ENCODE measurements around the gene CLDN17. TPM values are rescaled to one million over a fixed set of nuclear protein-coding genes. Genes with fewer than 3 reads are reported as not detected.

CLDN17 gene
- total RNA-seq, 1 experiment from 2014 or later: not detected

DNA sequence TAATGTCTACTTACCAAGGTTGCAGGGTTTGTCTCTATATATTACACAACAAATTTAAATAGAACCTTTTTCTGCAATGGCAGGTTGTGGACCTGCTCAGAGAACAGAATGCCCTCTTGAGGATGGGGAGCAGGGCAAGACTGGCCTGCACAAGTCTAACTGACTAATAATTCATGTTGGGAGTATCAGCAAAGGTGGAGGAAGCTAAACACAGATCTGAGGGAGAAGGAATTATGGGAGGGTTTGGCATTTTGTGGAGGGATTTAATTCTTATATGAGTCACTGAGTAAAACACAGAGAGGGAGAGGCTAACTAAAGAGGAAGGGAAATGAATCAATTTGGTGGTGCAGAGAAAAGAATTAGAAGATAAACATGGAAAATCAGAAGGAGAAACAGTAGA is 40.0 kb downstream of the CLDN17 start:
- intact Hi-C loops (cut with micrococcal nuclease; ENCODE audit: unreplicated experiment): no loop called here
- TF ChIP-seq CTCF (IDR thresholded peaks at IDR 0.05; ENCODE audit: insufficient read depth in 1 of 2, low read depth in 1 of 2, low read length in 1 of 2, severe bottlenecking in 1 of 2, unreplicated experiment in 1 of 2): no peak

DNA sequence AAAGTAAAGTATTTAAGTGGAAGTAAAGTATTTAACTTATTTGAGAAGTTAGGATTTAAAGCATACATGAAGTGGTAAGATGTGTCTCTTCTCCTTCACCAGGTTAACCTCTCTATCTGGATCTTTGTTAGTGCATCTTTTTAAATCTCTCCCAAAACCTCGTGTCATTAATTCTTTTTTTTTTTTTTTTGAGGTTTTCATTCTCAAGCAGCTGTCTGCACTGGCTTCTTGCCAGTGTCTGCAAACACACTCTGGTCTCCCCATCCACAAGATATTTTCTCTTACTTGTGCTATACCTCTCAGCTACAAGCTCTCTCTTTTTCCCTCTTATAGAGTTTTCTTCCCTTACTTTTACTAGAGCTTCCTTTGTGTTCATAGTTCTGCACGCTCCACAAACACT is 49.0 kb downstream of the CLDN17 start:
- H3K4me3 Mint-ChIP-seq (ENCODE audit: unreplicated experiment): no peak overlapping the region
- CTCF ChIA-PET: no interaction called here

More for the DNA sequence above, 40.0 kb downstream of the CLDN17 start:
- Histone ChIP-seq H3K9me3 (no peaks in the 10 kb centered on the region), H3K27me3 (replicated peaks; ENCODE audit: control insufficient read depth, insufficient read depth, low read length) (no peaks in the 10 kb centered on the region), H3K36me3 (ENCODE audit: control insufficient read depth, insufficient read depth, low read length) (no peaks in the 10 kb centered on the region), H3K4me1 (no peaks in the 10 kb centered on the region), H3K4me3 (ENCODE audit: low read depth, low read length) (no peak overlapping the region)
- Mint-ChIP-seq H3K27ac (ENCODE audit: unreplicated experiment) (no peak overlapping the region), H3K4me3 (ENCODE audit: unreplicated experiment) (no peak overlapping the region), H3K27me3 (ENCODE audit: insufficient read depth, unreplicated experiment) (peaks cover 4% of the 10 kb centered on the region), H3K36me3 (ENCODE audit: insufficient read depth, unreplicated experiment) (no peaks in the 10 kb centered on the region), H3K4me1 (ENCODE audit: low read depth, unreplicated experiment) (no peaks in the 10 kb centered on the region), H3K9me3 (ENCODE audit: unreplicated experiment) (no peaks in the 10 kb centered on the region)
- POLR2A ChIA-PET: no interaction called here
- no peak for DNase-seq
- BruUV-seq (replicated peaks): no TSS peak
- CTCF ChIA-PET: no interaction called here

GRCh38 chr21:30116479-30116878 is 50.1 kb downstream of the CLDN17 start:
- no TSS peak for BruUV-seq (replicated peaks)
- Histone ChIP-seq H3K36me3 (ENCODE audit: control insufficient read depth, insufficient read depth, low read length) (no peaks in the 10 kb centered on the region), H3K27me3 (replicated peaks; ENCODE audit: control insufficient read depth, insufficient read depth, low read length) (no peaks in the 10 kb centered on the region), H3K4me1 (no peaks in the 10 kb centered on the region), H3K9me3 (no peaks in the 10 kb centered on the region), H3K4me3 (ENCODE audit: low read depth, low read length) (no peak overlapping the region)
- DNase-seq: no peak
- Mint-ChIP-seq H3K9me3 (ENCODE audit: unreplicated experiment) (no peaks in the 10 kb centered on the region), H3K4me3 (ENCODE audit: unreplicated experiment) (no peak overlapping the region), H3K36me3 (ENCODE audit: insufficient read depth, unreplicated experiment) (no peaks in the 10 kb centered on the region), H3K27ac (ENCODE audit: unreplicated experiment) (no peak overlapping the region), H3K4me1 (ENCODE audit: low read depth, unreplicated experiment) (no peaks in the 10 kb centered on the region), H3K27me3 (ENCODE audit: insufficient read depth, unreplicated experiment) (peaks cover 2% of the 10 kb centered on the region)
- intact Hi-C loops (cut with micrococcal nuclease; ENCODE audit: unreplicated experiment): no loop called here
- CTCF ChIA-PET: no interaction called here
- no peak for TF ChIP-seq CTCF (IDR thresholded peaks at IDR 0.05; ENCODE audit: insufficient read depth in 1 of 2, low read depth in 1 of 2, low read length in 1 of 2, severe bottlenecking in 1 of 2, unreplicated experiment in 1 of 2)
- POLR2A ChIA-PET: no interaction called here

More for the DNA sequence above, 49.0 kb downstream of the CLDN17 start:
- Mint-ChIP-seq H3K9me3 (ENCODE audit: unreplicated experiment) (no peaks in the 10 kb centered on the region), H3K27me3 (ENCODE audit: insufficient read depth, unreplicated experiment) (no peaks in the 10 kb centered on the region), H3K4me1 (ENCODE audit: low read depth, unreplicated experiment) (no peaks in the 10 kb centered on the region), H3K27ac (ENCODE audit: unreplicated experiment) (no peak overlapping the region), H3K36me3 (ENCODE audit: insufficient read depth, unreplicated experiment) (no peaks in the 10 kb centered on the region)
- no peaks in the 10 kb centered on the region for H3K36me3 ChIP-seq (ENCODE audit: control insufficient read depth, insufficient read depth, low read length)
- no peaks in the 10 kb centered on the region for H3K4me1 ChIP-seq
- TF ChIP-seq CTCF (IDR thresholded peaks at IDR 0.05; ENCODE audit: insufficient read depth in 1 of 2, low read depth in 1 of 2, low read length in 1 of 2, severe bottlenecking in 1 of 2, unreplicated experiment in 1 of 2): no peak
- no peaks in the 10 kb centered on the region for H3K27me3 ChIP-seq (replicated peaks; ENCODE audit: control insufficient read depth, insufficient read depth, low read length)
- DNase-seq: no peak
- POLR2A ChIA-PET: no interaction called here
- intact Hi-C loops (cut with micrococcal nuclease; ENCODE audit: unreplicated experiment): no loop called here
- H3K9me3 ChIP-seq: no peaks in the 10 kb centered on the region
- no peak overlapping the region for H3K4me3 ChIP-seq (ENCODE audit: low read depth, low read length)
- no TSS peak for BruUV-seq (replicated peaks)

Other genes starting within 250 kb of the CLDN17 start
- not detected in 2 replicates for gene GRIK1, start 226.8 kb downstream of the CLDN17 start, total RNA-seq (2022)
- gene CLDN8, start 49.3 kb upstream of the CLDN17 start, total RNA-seq (2022): not detected in 2 replicates
- gene KRTAP24-1, start 116.1 kb upstream of the CLDN17 start, total RNA-seq (2022): not detected in 2 replicates
- not detected in 2 replicates for gene KRTAP25-1, start 122.7 kb upstream of the CLDN17 start, total RNA-seq (2022)
- not detected in 2 replicates for gene KRTAP26-1, start 153.5 kb upstream of the CLDN17 start, total RNA-seq (2022)
- gene KRTAP27-1, start 170.9 kb upstream of the CLDN17 start, total RNA-seq (2022): not detected in 2 replicates
- not detected in 2 replicates for gene KRTAP23-1, start 181.8 kb upstream of the CLDN17 start, total RNA-seq (2022)
- not detected in 2 replicates for gene KRTAP13-2, start 205.5 kb upstream of the CLDN17 start, total RNA-seq (2022)
- gene KRTAP13-1, start 229.2 kb upstream of the CLDN17 start, total RNA-seq (2022): not detected in 2 replicates

Data from Caco-2 (cell line).